Ovary (tissue), 3 donors: ENCODE data around the gene CDCA7L.

Experiments
- EP300 ChIP-seq: sonication (generic); formaldehyde crosslinking; IDR thresholded peaks from one replicate; pipeline ENCODE4 v1.6.1; 2017; ENCODE audit warnings: antibody characterized with exemption
- POLR2A ChIP-seq: fragments of 450-650 bp; IDR thresholded peaks from one replicate; pipeline ENCODE4 v1.6.1; 2017; ENCODE audit warnings: antibody characterized with exemption, mild to moderate bottlenecking, moderate library complexity
- TF ChIP-seq, protein P1 (sequence below), 3 donors: fragments of 450-650 bp in 2 of 3; fragments of 200-600 bp in 1 of 3; IDR thresholded peaks; one replicate each; pipeline versions ENCODE4 v1.5.1 to v1.8.0; 2016 to 2022; ENCODE audit warnings: antibody characterized with exemption in 3 of 3, mild to moderate bottlenecking in 1 of 3
- donor health status: DM: no; HTN: no; CAD: no.

DNA sequence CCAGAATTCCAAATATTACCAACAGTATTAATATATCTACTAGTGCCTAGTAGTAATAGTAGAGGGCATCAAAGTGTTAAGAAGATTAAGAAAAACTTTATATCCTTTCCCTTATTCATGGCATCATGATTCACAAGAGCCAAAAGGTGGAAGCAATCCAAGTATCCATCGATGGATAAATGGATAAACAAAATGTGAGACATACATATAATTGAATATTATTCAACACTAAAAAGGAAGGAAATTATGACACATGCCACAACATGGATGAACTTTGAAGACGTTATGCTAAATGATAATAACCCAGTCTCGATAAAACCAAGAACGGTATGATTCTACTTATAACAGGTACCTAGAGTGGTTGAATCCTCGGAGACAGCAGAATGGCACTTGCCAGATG, 23.1 kb downstream of the CDCA7L start:
- TF ChIP-seq POLR2A (no peak), EP300 (no peak)
- TF ChIP-seq, protein P1, sequence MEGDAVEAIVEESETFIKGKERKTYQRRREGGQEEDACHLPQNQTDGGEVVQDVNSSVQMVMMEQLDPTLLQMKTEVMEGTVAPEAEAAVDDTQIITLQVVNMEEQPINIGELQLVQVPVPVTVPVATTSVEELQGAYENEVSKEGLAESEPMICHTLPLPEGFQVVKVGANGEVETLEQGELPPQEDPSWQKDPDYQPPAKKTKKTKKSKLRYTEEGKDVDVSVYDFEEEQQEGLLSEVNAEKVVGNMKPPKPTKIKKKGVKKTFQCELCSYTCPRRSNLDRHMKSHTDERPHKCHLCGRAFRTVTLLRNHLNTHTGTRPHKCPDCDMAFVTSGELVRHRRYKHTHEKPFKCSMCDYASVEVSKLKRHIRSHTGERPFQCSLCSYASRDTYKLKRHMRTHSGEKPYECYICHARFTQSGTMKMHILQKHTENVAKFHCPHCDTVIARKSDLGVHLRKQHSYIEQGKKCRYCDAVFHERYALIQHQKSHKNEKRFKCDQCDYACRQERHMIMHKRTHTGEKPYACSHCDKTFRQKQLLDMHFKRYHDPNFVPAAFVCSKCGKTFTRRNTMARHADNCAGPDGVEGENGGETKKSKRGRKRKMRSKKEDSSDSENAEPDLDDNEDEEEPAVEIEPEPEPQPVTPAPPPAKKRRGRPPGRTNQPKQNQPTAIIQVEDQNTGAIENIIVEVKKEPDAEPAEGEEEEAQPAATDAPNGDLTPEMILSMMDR (IDR thresholded peaks at IDR 0.05) = no peak
